OCI-LY1 (cell line): ENCODE data around the gene JADE3.

Experiments used
- H2AFZ ChIP-seq: fragments of 200-600 bp; sonication (generic), shearing (Covaris generic); 2 replicates; pipeline ENCODE4 v1.6.0; 2014; ENCODE audit warnings: antibody characterized with exemption, mild to moderate bottlenecking, low read length
- H3F3A ChIP-seq: fragments of 200-600 bp; sonication (generic), shearing (Covaris generic); 2 replicates; pipeline ENCODE4 v1.6.0; 2014; ENCODE audit warnings: mild to moderate bottlenecking, antibody characterized with exemption, low read length, moderate library complexity; ENCODE audit not compliant: insufficient read depth
- H3K27ac ChIP-seq: fragments of 200-600 bp; sonication (generic); 2 replicates; pipeline ENCODE4 v1.5.1; 2014; ENCODE audit warnings: low read length, mixed run types, mild to moderate bottlenecking, low read depth; ENCODE audit not compliant: poor library complexity, severe bottlenecking
- H3K27me3 ChIP-seq: fragments of 200-600 bp; sonication (generic); 2 replicates; pipeline ENCODE4 v1.6.0; 2014; ENCODE audit warnings: antibody characterized with exemption, mild to moderate bottlenecking, low read length, moderate library complexity; ENCODE audit not compliant: insufficient read depth
- H3K36me3 ChIP-seq: fragments of 200-600 bp; sonication (generic); 2 replicates; pipeline ENCODE4 v1.6.1; 2014; ENCODE audit warnings: mild to moderate bottlenecking, antibody characterized with exemption, low read length, moderate library complexity, mixed read lengths; ENCODE audit not compliant: insufficient read depth
- H3K4me1 ChIP-seq: fragments of 200-600 bp; sonication (generic); 2 replicates; pipeline ENCODE4 v1.5.1; 2014; ENCODE audit warnings: mild to moderate bottlenecking, low read length, moderate library complexity; ENCODE audit not compliant: insufficient read depth, severe bottlenecking
- H3K4me2 ChIP-seq: fragments of 200-600 bp; sonication (generic), shearing (Covaris generic); 2 replicates; pipeline ENCODE4 v1.6.1; 2014; ENCODE audit warnings: low read length
- H3K4me3 ChIP-seq: fragments of 200-600 bp; sonication (generic); 2 replicates; pipeline ENCODE4 v1.5.1; 2014; ENCODE audit warnings: low read length, low read depth, mild to moderate bottlenecking, mixed read lengths; ENCODE audit not compliant: poor library complexity, severe bottlenecking
- H3K79me2 ChIP-seq: fragments of 200-600 bp; shearing (Covaris generic); 2 replicates; pipeline ENCODE4 v1.6.1; 2016; ENCODE audit warnings: mixed run types, low read length, mixed read lengths; ENCODE audit not compliant: insufficient read depth
- H3K9ac ChIP-seq: fragments of 200-600 bp; sonication (generic), shearing (Covaris generic); 2 replicates; pipeline ENCODE4 v1.6.1; 2014; ENCODE audit warnings: mild to moderate bottlenecking, low read length, mixed read lengths
- H3K9me2 ChIP-seq: fragments of 200-600 bp; sonication (generic), shearing (Covaris generic); 2 replicates; pipeline ENCODE4 v1.6.1; 2014; ENCODE audit warnings: low read depth, mild to moderate bottlenecking, low read length, mixed read lengths
- H3K9me3 ChIP-seq: fragments of 200-600 bp; shearing (Covaris generic); 2 replicates; pipeline ENCODE4 v1.6.1; 2014; ENCODE audit warnings: low read length, mixed read lengths
- H4K20me1 ChIP-seq: fragments of 200-600 bp; sonication (generic), shearing (Covaris generic); 2 replicates; pipeline ENCODE4 v1.6.0; 2016; ENCODE audit warnings: mild to moderate bottlenecking, low read length; ENCODE audit not compliant: insufficient read depth
- EZH2 ChIP-seq: fragments of 200-600 bp; sonication (generic), shearing (Covaris generic); IDR thresholded peaks from 2 replicates; pipeline ENCODE4 v1.8.0; 2017; ENCODE audit warnings: borderline replicate concordance, mixed run types, mild to moderate bottlenecking, antibody characterized with exemption, low read length, moderate library complexity, mixed read lengths
- TF ChIP-seq, protein P1 (sequence below): fragments of 200-600 bp; sonication (generic), shearing (Covaris generic); IDR thresholded peaks from 2 replicates; pipeline ENCODE4 v1.5.1; 2017; ENCODE audit warnings: mild to moderate bottlenecking, antibody characterized with exemption, low read length, moderate library complexity, mixed read lengths

JADE3 gene

GRCh38 chrX:46994096-46994495 is 81.9 kb downstream of the JADE3 start:
- 0 out of 2 replicates have a peak, but pooled peaks cover 4% of the 10 kb centered on the region for H3K36me3 ChIP-seq
- H3K4me2 ChIP-seq: no peak overlapping the region
- no peaks in the 10 kb centered on the region for H3K27me3 ChIP-seq
- no peaks in the 10 kb centered on the region for H3K79me2 ChIP-seq
- TF ChIP-seq, protein P1, sequence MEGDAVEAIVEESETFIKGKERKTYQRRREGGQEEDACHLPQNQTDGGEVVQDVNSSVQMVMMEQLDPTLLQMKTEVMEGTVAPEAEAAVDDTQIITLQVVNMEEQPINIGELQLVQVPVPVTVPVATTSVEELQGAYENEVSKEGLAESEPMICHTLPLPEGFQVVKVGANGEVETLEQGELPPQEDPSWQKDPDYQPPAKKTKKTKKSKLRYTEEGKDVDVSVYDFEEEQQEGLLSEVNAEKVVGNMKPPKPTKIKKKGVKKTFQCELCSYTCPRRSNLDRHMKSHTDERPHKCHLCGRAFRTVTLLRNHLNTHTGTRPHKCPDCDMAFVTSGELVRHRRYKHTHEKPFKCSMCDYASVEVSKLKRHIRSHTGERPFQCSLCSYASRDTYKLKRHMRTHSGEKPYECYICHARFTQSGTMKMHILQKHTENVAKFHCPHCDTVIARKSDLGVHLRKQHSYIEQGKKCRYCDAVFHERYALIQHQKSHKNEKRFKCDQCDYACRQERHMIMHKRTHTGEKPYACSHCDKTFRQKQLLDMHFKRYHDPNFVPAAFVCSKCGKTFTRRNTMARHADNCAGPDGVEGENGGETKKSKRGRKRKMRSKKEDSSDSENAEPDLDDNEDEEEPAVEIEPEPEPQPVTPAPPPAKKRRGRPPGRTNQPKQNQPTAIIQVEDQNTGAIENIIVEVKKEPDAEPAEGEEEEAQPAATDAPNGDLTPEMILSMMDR: no peak
- TF ChIP-seq EZH2: no peak
- no peak overlapping the region for H2AFZ ChIP-seq
- H3K4me3 ChIP-seq: no peak overlapping the region
- no peaks in the 10 kb centered on the region for H4K20me1 ChIP-seq
- no peaks in the 10 kb centered on the region for H3F3A ChIP-seq
- no peaks in the 10 kb centered on the region for H3K4me1 ChIP-seq
- H3K27ac ChIP-seq: no peak overlapping the region
- H3K9me2 ChIP-seq: no peaks in the 10 kb centered on the region
- H3K9me3 ChIP-seq: no peaks in the 10 kb centered on the region
- H3K9ac ChIP-seq: no peak overlapping the region

GRCh38 chrX:47012131-47012530 is 99.9 kb downstream of the JADE3 start:
- Histone ChIP-seq H3K4me3 (no peak overlapping the region), H3K36me3 (no peaks in the 10 kb centered on the region), H3K27ac (no peak overlapping the region), H3K9me3 (no peaks in the 10 kb centered on the region), H3K9me2 (no peaks in the 10 kb centered on the region), H3K27me3 (no peaks in the 10 kb centered on the region), H3K4me2 (no peak overlapping the region), H3K79me2 (no peaks in the 10 kb centered on the region), H2AFZ (no peak overlapping the region), H3K4me1 (no peaks in the 10 kb centered on the region), H4K20me1 (no peaks in the 10 kb centered on the region), H3F3A (no peaks in the 10 kb centered on the region), H3K9ac (no peak overlapping the region)
- TF ChIP-seq, protein P1: no peak
- no peak for TF ChIP-seq EZH2

DNA sequence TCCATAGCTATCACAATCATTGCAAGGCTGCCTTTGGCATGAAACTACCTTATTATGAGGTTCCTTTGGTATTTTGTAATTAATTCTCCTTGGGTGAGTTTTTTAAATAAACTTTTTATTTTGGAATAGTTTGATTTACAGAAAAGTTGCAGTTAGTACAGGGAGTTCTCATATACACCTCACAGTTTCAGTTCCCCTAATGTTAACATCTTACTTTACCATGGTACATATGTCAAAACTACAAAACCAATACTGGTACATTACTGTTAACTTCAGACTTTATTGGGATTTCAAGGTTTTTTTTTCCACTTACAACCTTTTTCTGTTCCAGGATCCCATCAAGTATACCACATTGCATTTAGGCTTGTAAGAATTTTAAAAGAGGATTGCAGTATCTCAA is 114.0 kb downstream of the JADE3 start:
- Histone ChIP-seq H2AFZ (no peak overlapping the region), H4K20me1 (no peaks in the 10 kb centered on the region)
- no peak for TF ChIP-seq EZH2
- TF ChIP-seq, protein P1: no peak

More for the DNA sequence above, 114.0 kb downstream of the JADE3 start:
- H3K4me3 ChIP-seq: no peak overlapping the region
- H3K27me3 ChIP-seq: no peaks in the 10 kb centered on the region
- H3K9me2 ChIP-seq: no peaks in the 10 kb centered on the region
- no peaks in the 10 kb centered on the region for H3K36me3 ChIP-seq
- no peaks in the 10 kb centered on the region for H3F3A ChIP-seq
- no peaks in the 10 kb centered on the region for H3K9me3 ChIP-seq
- H3K4me1 ChIP-seq: no peaks in the 10 kb centered on the region
- no peak overlapping the region for H3K4me2 ChIP-seq
- H3K9ac ChIP-seq: no peak overlapping the region
- H3K79me2 ChIP-seq: no peaks in the 10 kb centered on the region
- no peak overlapping the region for H3K27ac ChIP-seq
